PFSK-1 (cell line): ENCODE results near the gene NFKBIE.
A peak's percentile ranks its signal among the peaks of the same experiment; 100 is the strongest.

ENCODE experiments used
- FOXP2 ChIP-seq: optimal IDR thresholded peaks from 2 replicates; pipeline ENCODE3; 2011; ENCODE audit warnings: borderline replicate concordance, control low read depth, inconsistent platforms; ENCODE audit not compliant: insufficient read depth; ENCODE audit errors: extremely low read length, extremely low read depth
- POLR2AphosphoS5 ChIP-seq: IDR thresholded peaks from 2 replicates; pipeline ENCODE4 v1.6.1; 2012; ENCODE audit warnings: low read depth, mild to moderate bottlenecking, control low read depth, low read length, moderate library complexity
- SIN3A ChIP-seq: IDR thresholded peaks from 2 replicates; pipeline ENCODE4 v1.6.1; 2012; ENCODE audit warnings: mild to moderate bottlenecking, low read length, moderate library complexity, borderline replicate concordance; ENCODE audit not compliant: insufficient read depth
- TAF1 ChIP-seq: IDR thresholded peaks from 2 replicates; pipeline ENCODE4 v1.6.1; 2012; ENCODE audit warnings: low read length, control low read depth, borderline replicate concordance; ENCODE audit not compliant: insufficient read depth
- TF ChIP-seq, protein P1 (sequence below), 2 experiments: IDR thresholded peaks; 2 replicates each; pipeline versions ENCODE4 v1.6.1 to v1.8.0; 2011 to 2012; ENCODE audit warnings: low read depth in 2 of 2, low read length in 2 of 2, control low read depth in 1 of 2, inconsistent platforms in 1 of 2, mild to moderate bottlenecking in 1 of 2, moderate library complexity in 1 of 2; ENCODE audit not compliant: insufficient read depth in 1 of 2

The NFKBIE gene

DNA sequence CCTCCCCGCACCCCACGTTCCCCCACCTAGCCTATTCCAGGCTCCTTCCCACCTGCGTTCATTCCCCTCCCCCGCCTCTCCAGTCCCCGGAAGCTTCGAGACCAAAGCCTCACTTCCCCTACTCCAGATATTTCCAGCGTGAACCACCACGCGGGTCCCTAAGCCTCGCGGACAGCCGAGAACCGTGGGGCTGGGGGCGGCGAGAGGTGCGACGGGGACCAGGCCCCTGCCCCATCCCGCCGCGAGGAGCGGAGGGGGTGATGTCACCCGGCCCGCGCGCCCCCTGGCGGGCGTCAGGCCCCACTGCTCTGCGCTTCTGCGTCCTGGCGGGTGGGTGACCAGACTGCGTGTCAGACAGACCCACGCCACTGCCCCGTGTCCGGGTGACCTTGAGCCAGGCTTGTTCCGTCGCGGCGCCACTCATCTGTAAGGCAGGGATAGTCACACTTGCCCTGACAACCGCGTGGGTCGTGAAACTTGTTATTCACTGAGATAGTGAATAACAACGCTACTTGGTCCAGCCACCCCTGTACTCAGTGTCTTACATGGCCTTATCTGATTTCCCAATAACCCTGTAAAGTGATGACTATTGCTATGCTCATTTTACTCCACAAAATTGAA, 27.4 kb downstream of the NFKBIE start:
- TF ChIP-seq, protein P1, sequence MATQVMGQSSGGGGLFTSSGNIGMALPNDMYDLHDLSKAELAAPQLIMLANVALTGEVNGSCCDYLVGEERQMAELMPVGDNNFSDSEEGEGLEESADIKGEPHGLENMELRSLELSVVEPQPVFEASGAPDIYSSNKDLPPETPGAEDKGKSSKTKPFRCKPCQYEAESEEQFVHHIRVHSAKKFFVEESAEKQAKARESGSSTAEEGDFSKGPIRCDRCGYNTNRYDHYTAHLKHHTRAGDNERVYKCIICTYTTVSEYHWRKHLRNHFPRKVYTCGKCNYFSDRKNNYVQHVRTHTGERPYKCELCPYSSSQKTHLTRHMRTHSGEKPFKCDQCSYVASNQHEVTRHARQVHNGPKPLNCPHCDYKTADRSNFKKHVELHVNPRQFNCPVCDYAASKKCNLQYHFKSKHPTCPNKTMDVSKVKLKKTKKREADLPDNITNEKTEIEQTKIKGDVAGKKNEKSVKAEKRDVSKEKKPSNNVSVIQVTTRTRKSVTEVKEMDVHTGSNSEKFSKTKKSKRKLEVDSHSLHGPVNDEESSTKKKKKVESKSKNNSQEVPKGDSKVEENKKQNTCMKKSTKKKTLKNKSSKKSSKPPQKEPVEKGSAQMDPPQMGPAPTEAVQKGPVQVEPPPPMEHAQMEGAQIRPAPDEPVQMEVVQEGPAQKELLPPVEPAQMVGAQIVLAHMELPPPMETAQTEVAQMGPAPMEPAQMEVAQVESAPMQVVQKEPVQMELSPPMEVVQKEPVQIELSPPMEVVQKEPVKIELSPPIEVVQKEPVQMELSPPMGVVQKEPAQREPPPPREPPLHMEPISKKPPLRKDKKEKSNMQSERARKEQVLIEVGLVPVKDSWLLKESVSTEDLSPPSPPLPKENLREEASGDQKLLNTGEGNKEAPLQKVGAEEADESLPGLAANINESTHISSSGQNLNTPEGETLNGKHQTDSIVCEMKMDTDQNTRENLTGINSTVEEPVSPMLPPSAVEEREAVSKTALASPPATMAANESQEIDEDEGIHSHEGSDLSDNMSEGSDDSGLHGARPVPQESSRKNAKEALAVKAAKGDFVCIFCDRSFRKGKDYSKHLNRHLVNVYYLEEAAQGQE (IDR thresholded peaks at IDR 0.05; ENCODE audit: insufficient read depth in 1 of 2, low read depth in 2 of 2, low read length in 2 of 2), result no peak
- TF ChIP-seq TAF1 (no peak), SIN3A (no peak), FOXP2 (peak; percentile 85), POLR2AphosphoS5 (peak; percentile 80)

DNA sequence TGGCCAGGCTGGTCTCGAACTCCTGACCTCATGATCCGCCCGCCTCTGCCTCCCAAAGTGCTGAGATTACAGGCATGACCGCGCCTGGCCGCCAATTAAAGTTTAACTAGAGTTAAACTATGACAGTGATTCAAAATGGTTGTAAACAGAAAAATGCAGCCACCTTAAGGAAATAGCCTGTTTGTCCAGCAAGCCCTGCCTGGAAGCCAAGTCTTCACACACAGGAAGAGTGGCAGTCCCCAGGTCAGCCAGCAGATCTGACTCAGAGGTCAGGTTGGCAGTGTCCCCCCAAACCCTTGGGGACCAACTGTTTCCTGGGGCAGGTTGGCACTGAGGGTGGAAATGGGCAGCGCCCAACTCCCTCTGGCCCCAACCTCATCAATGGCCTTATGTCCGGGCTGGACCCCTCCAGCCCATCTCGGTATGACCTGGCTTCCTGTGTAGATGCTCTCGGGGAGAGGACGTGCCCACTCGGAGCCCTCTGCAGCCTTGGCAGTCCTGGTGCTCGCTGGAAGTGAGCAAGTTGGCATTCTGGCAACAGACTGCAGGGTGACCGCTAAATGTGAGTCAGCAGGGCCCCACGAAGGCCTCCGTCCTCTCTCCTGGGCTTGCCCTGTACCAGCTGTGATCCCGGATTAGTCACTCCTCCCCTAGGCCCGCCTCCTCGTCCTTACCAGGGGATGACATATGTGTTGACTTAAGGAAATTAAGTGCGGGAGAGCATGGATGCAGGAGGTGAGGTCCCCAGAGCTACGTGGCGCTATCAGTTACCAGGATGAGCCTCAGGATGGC, 28.1 kb downstream of the NFKBIE start:
- peak; percentile 2 for TF ChIP-seq FOXP2
- TF ChIP-seq SIN3A, result peak; percentile 45; the same call in 1 of the 2 replicates
- no peak for TF ChIP-seq TAF1
- TF ChIP-seq, protein P1 (IDR thresholded peaks at IDR 0.05; ENCODE audit: insufficient read depth in 1 of 2, low read depth in 2 of 2, low read length in 2 of 2), result no peak
- TF ChIP-seq POLR2AphosphoS5, result peak; percentile 80; the same call in 1 of the 2 replicates

DNA sequence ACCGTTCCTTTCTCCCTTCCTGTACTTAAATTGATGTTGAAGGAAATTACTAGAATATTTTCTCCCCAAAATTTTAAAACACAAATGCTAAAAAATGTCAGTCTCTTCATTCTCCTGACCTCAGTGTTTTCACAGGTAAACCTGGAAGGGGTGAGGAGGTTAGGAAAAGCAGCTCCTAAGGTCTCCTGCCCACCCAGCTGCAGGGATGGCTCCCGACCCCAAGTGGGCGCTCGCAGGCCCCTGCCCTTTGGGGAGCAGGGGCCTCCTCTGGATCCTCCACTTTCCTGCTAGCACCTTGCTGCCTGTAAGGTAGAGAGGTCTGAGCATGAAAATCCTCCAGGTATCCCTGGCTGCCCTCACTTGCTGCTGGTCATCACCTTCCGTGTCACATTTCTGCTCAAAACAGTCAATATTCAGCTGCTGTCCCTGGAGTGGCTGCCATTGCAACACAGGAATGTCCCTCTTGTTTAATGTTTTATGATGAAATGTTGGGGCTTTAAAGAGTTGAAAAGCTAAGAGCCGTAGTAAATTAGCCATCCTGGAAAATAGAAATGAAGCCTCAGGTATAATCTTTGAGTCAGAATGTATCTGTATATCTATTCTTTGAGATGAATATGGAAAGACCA, 29.3 kb downstream of the NFKBIE start:
- TF ChIP-seq TAF1 (no peak), POLR2AphosphoS5 (no peak), FOXP2 (no peak), SIN3A (no peak)
- TF ChIP-seq, protein P1 (IDR thresholded peaks at IDR 0.05; ENCODE audit: insufficient read depth in 1 of 2, low read depth in 2 of 2, low read length in 2 of 2), result no peak

DNA sequence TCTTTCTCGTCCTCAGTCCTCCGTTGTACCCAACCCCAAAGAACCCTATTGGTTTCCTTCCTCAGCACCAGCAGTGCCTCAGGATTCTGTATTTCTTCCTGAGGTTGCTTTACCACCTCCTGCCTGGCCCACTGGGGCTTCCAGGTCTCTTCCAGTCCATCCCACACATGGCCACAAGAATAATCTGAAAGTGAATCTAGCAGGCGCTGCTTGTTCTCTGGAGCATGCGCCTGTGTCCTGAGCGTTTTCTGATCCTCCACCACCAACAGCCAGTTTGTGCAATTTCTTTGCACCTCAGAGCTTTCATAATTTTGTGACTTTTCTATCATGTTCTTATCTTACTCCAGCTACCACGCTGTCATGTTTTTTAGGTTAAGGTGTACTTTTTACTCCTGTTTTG, 30.1 kb downstream of the NFKBIE start:
- TF ChIP-seq SIN3A, result no peak
- no peak for TF ChIP-seq FOXP2
- TF ChIP-seq TAF1, result no peak
- TF ChIP-seq, protein P1 (IDR thresholded peaks at IDR 0.05; ENCODE audit: insufficient read depth in 1 of 2, low read depth in 2 of 2, low read length in 2 of 2), result no peak
- TF ChIP-seq POLR2AphosphoS5, result no peak
